ENCODE data around the gene PAQR7. TPM values are rescaled to one million over a fixed set of nuclear protein-coding genes. Genes with fewer than 3 reads are reported as not detected.

The PAQR7 gene
- total and polyA plus RNA-seq, 8 donors, result 3.2 to 13.0 (median 4.5) TPM

GRCh38 chr1:25912076-25912831 is 36.7 kb upstream of the PAQR7 start:
- intact Hi-C loops (cut with DNase I), result no loop called here
- 69 to 83% methylated on average over 5 of the region's 5 CpGs for WGBS, 2 donors
- Histone ChIP-seq H3K9me3 (no peaks in the 10 kb centered on the region), H3K4me1 (no peaks in the 10 kb centered on the region), H3K27ac (no peak overlapping the region), H3K36me3 (no peaks in the 10 kb centered on the region), H3K27me3 (no peaks in the 10 kb centered on the region), H3K4me3 (no peak overlapping the region)
- ATAC-seq (no peak), FAIRE-seq (no peak), DNase-seq (no peak)
- TF ChIP-seq CTCF (IDR thresholded peaks at IDR 0.05), result no peak

GRCh38 chr1:25911162-25911561 is 35.7 kb upstream of the PAQR7 start:
- Histone ChIP-seq H3K9me3 (no peaks in the 10 kb centered on the region), H3K4me1 (no peaks in the 10 kb centered on the region), H3K27ac (no peak overlapping the region), H3K27me3 (no peaks in the 10 kb centered on the region), H3K36me3 (no peaks in the 10 kb centered on the region), H3K4me3 (no peak overlapping the region)
- no peak for TF ChIP-seq CTCF (IDR thresholded peaks at IDR 0.05)
- FAIRE-seq (no peak), ATAC-seq (no peak), DNase-seq (no peak)
- intact Hi-C loops (cut with DNase I), result no loop called here

GRCh38 chr1:25909040-25909439 is 33.5 kb upstream of the PAQR7 start:
- intact Hi-C loops (cut with DNase I), result loop anchor here in 1 of 3 donors (5.0 kb wide), 1 partner anchor 83 kb away; no protein-coding TSS in a partner anchor
- Histone ChIP-seq H3K4me3 (no peak overlapping the region), H3K27ac (no peak overlapping the region), H3K4me1 (peaks cover 0 to 9% (median 8%) of the 10 kb centered on the region in 3 donors), H3K36me3 (no peaks in the 10 kb centered on the region), H3K27me3 (no peaks in the 10 kb centered on the region), H3K9me3 (no peaks in the 10 kb centered on the region)
- DNase-seq (no peak), ATAC-seq (no peak), FAIRE-seq (no peak)
- no peak for TF ChIP-seq CTCF (IDR thresholded peaks at IDR 0.05)
- WGBS, 2 donors, result 39 to 49% methylated on average over 10 of the region's 10 CpGs

- no peak for ATAC-seq
- Histone ChIP-seq H3K27ac (no peak overlapping the region), H3K9me3 (no peaks in the 10 kb centered on the region), H3K4me1 (peaks cover 0 to 9% (median 8%) of the 10 kb centered on the region in 3 donors), H3K36me3 (no peaks in the 10 kb centered on the region), H3K4me3 (no peak overlapping the region), H3K27me3 (no peaks in the 10 kb centered on the region)
- 61 to 84% methylated on average over 1 of the region's 1 CpG for WGBS, 2 donors
- FAIRE-seq, result no peak
- no peak for DNase-seq
- intact Hi-C loops (cut with DNase I), result loop anchor here in 1 of 3 donors (5.0 kb wide), 1 partner anchor 84 kb away; no protein-coding TSS in a partner anchor
- TF ChIP-seq CTCF (IDR thresholded peaks at IDR 0.05), result no peak
Measured at GRCh38 chr1:25908161-25908560, 32.7 kb upstream of the PAQR7 start.

GRCh38 chr1:25907601-25908000 is 32.1 kb upstream of the PAQR7 start:
- H3K27ac ChIP-seq, result no peak overlapping the region
- FAIRE-seq (no peak), ATAC-seq (no peak), DNase-seq (no peak)
- no peak for TF ChIP-seq CTCF (IDR thresholded peaks at IDR 0.05)
- H3K27me3 ChIP-seq, result no peaks in the 10 kb centered on the region
- peaks cover 0 to 9% (median 8%) of the 10 kb centered on the region in 3 donors for H3K4me1 ChIP-seq
- intact Hi-C loops (cut with DNase I), result loop anchor here in 1 of 3 donors (5.0 kb wide), 1 partner anchor 85 kb away; no protein-coding TSS in a partner anchor
- no peaks in the 10 kb centered on the region for H3K36me3 ChIP-seq
- WGBS, 2 donors, result 78 to 80% methylated on average over 6 of the region's 6 CpGs
- H3K4me3 ChIP-seq, result no peak overlapping the region
- H3K9me3 ChIP-seq, result no peaks in the 10 kb centered on the region

All from pancreas (tissue), 10 donors.